Activated CD8-positive, alpha-beta memory T cell treated with anti-CD3 and anti-CD28 coated beads, Interleukin-2, amount 50 U/mL, for 4 hours (primary cell): ENCODE results near the gene SH3RF3.

Source experiments
- DNase-seq: peaks from one replicate; pipeline ENCODE4 v3.0.0-alpha.2; 2020

SH3RF3 gene

GRCh38 chr2:109320195-109320922, 191.4 kb downstream of the SH3RF3 start:
- no peak for DNase-seq

GRCh38 chr2:109321570-109321969, 192.6 kb downstream of the SH3RF3 start:
- DNase-seq, result no peak

GRCh38 chr2:109322111-109322510, 193.1 kb downstream of the SH3RF3 start:
- no peak for DNase-seq

DNA sequence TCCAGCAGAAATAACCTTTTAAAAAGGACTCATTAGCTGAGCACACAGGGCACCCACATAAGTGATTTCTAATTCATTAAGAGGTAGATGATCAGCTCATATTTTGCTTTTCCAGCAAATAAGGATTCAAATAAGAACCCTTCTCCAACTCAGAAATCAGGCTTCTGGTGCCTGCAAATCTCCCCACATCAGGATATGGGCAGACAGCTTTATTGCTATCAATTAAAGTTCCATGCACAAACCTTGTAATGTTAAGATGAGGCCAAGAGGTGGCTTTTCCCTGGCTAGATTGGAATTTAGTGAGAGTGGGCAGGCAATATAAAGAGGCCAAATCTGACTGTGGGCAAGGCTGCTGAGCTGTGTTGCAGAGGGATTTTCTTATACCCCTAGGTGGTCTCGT, 193.6 kb downstream of the SH3RF3 start:
- no peak for DNase-seq

DNA sequence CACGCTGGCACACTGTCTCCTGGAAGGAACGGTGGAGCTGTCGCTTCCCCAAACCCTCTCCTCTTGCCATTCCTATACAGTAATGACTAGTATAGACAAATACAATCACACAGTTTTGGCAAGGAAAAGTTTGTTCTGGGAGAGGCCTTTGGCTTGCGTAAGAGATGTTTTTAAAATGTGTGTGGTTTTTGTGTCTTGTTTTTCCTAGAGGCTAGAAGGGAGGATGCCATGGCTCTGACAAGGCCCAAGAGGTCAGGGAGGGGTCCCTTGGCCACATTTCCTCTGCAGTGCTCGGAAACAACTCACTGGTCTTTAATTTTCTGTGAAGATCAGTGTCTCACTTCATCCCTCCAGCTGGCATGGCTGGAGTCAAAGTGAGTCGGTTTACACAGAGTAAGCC, 195.9 kb downstream of the SH3RF3 start:
- no peak for DNase-seq

GRCh38 chr2:109325570-109325969, 196.6 kb downstream of the SH3RF3 start:
- no peak for DNase-seq

GRCh38 chr2:109326306-109326705, 197.3 kb downstream of the SH3RF3 start:
- DNase-seq, result no peak

DNA sequence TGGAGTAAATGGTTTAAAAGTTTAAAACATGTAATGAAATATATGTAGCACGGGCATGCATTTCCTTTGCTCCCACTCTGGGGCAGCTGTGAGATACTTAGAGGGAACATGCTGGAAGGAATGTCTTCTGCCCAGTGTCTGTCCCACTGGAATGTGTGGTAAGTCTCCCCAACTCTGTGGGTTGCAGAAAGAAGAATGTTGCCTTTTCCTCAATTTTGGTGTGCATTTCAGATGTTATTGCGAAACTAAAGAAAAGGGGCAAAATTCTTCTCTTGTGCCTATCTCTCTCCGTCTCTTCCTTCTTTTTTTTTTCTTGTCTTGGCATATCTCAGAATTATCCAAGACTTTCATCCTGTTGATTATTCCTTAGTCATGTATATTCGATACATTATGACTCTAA, 201.1 kb downstream of the SH3RF3 start:
- DNase-seq, result no peak

DNA sequence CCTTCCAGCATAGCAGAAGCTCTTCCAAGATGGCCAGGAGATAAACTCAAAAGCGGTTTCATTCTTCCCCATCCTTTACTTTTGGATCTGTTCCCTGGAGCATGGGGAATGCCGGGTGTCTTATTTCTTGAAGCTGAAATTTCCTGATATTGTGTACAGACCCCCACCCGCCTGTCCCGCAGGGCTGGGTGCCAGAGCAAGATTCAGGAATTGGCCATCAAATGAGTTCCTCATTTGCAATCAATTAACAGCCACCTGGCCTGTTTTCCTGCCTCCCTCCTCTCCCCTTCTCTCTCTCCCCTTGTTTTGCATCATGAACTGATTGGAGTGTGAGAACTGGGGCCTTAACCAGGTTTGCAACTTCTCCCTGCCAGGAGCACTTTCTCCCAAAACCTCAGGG, 202.1 kb downstream of the SH3RF3 start:
- no peak for DNase-seq

DNA sequence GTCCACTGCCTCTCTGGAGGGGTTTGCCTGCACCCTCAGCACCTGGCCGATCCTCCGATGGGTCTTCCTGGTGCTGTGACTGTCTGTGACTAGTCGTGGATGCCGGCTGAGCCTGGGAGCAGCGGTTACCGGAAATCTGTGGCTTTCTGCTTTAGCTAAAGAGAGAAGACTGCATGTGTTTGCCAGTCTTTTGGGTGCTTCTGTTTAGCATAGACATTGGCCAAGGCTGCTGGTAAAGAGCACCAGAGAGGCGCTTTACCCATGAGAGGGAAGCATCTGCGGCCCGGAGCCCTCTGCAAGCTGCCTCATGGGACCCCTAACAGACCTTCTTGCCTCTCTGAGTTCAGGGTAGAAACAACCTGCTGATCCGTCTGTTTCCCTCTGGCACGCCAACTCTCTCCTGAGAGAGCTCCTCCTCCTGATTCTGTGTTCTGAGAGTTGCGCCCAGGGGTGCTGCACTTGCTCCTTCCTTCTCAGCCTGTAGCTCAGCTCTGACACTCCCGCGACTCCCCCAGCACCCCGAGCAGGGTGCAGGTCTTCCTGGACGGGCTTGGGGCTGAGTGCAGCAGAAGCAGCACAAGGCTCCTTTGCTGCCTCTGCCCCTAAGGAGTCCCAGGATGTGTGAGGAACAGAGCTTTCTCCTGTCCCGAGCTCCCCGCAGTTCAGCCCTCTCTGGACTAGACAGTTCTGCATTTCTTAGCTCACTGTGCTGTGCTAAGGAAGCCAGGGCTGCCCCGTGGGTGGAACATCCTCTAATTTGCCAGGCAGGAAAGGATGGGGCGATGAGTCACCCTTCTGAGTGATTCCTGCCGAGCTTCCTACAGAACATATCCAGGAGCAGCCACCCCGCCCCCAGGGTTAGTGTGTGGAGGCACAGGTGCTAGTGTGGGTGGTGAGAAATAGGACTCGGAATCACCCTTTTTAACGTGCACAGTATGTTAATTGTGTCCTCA, 203.2 kb downstream of the SH3RF3 start:
- DNase-seq, result no peak

- DNase-seq, result no peak
These were observed 203.9 kb downstream of the SH3RF3 start for GRCh38 chr2:109332880-109333279.

DNA sequence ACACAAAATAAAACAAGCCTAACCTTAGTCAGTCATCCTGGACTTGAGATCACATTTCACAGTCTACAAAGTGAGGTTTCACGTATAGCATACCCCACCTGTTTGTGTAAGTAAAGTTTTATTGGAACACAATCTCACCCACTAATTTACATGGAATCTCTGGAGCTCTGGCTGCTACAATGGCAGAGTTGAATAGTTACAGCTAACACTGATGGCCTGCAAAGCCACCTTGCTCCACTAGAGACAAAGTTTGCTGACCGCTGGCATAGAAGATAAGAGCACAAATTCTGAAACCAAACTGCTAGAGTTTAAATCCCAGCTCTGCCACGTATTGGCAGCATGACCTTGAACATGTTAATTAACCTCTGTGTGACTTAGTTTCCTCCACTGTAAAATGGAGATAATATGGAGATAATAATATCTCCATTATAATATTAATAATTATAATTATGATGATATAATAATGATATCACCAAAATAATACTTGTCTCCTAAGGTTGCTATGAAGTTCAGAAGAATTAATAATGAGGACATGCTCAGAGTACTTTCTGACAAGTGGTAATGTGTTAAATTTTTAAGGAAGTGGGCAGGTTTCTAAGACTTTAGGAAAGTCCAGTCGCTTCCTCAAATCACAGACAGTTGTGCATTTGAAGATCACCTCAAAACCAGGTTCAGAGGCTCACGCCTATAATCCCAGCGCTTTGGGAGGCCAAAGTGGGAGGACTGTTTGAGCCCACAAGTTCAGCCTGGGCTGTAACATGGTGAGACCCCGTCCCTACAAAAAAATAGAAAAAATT, 204.6 kb downstream of the SH3RF3 start:
- no peak for DNase-seq

DNA sequence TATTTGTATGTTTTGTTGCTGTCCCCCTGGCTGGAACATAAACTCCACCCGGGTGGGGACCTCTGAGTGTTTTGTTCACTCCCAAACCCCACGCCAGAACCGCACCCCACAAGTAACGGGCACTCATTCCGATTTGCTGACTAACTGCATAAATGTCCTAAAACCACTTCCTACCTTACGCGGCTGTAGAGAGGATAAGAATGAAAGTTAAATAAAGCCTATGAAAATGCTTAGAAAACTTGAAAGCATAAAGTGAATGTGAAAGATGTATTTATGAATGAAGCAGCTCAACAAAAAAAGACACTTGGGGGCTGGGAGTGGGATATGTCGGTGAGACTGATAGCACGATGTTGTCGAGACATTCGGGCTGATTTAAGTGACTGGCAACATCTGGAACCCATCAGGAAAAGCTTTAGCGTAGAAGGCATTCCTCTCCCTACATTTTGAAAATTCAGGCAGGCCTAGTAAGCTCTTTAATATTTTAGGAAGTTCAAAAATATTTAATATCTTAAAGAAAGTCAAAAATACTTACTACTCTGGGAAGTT, 206.7 kb downstream of the SH3RF3 start:
- DNase-seq, result no peak

- no peak for DNase-seq
These were observed 207.3 kb downstream of the SH3RF3 start for GRCh38 chr2:109336296-109336695.

DNA sequence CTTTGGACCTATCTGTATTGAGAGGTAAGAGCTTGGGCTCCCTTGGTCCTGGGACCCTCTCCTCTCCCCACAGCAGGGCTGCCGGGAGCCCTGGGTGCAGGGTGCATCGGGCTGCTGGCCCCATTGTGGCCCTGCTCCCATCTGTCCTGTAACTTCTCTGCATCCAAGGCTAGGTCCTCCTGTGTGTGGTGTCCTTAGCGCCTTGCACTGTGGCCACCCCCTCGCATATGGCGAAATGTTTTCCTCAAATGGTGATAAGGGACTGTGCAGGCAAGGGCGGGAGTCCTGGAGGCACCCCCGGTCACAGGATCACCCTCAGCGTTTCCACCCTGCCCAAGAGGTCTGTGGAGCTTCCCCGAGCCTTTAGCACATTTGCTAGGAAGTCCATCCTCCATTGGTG, 208.2 kb downstream of the SH3RF3 start:
- DNase-seq, result no peak

DNA sequence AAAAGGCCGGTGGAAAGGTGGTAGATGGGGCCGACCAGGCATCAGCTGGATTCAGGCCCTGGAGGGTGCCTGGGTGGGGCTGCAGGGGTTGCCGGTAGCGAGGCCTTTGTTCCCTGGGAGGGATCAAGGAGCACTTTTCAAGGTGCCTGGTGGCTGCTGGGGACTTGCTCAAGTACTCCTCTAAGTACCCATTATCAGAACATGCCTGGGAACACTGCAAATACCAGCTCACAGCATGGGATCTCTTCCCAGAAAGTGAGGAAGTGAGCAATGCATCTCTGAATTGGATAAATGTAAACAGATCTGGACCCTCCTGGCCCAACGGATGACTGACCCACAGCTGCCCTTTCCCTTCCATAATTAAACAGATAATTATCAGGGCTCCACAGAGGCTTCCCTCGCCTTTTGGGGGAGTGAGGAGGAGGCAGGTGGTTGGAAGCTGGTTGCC, 210.5 kb downstream of the SH3RF3 start:
- DNase-seq, result no peak

DNA sequence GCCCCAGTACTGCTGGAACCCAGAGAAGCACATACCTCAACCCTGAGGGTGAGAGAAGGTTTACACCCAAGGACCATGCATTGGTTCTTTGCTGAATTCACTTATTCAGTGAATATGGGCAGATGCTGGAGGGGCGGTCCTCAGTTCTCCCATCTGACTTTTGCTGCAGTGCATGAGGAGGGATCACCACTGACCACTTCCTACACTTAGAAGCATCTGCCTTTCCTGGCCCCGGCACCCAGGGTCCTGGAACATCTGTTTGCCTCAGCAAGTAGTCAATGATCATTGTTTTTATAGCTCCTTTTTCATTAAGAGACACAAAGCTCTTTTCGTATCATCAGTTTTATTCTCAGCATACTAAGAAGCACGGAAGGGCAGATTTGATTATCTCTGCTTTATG, 211.4 kb downstream of the SH3RF3 start:
- DNase-seq, result no peak

DNA sequence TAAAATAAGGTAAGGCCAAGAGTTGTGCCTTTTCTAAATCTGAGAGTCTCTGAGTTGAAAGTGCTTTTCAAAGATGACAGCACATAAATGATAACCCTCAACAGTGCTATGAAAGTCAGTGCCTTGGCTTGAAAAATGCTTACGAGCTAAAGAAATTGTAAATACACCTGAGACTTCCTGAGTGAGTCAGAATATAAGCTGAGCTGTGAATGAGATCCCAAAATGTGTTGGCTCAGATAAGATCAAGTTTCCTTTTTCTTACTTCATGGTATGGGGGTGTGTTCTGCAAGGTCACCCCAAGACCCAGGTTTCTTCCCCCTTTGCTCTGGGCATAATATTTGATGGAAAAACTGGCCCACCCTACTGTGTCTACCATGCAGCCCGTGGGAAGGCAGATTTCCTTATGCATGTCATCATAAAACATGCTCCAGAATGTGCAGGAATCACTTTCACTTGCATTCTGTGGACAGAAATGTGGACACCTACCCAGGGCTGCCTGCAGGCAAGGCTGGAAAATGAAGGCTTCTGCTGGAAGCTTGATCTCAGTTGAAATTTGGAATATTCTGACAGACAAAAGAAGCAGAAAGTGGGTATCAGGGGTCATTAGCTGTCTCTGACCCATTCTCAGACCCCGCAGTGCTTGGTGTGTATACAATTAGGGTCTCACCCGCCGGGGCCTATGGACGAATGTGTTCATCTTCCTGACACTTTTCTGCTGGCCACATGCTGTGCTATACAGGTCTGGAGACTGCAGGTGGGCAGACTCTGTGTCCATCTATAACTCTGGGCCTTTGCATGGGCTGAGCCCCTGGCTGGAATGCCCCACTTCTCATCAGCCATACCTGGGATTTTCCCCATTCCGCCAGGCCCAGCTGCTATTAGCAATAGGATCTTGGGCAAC, 212.6 kb downstream of the SH3RF3 start:
- DNase-seq, result no peak

DNA sequence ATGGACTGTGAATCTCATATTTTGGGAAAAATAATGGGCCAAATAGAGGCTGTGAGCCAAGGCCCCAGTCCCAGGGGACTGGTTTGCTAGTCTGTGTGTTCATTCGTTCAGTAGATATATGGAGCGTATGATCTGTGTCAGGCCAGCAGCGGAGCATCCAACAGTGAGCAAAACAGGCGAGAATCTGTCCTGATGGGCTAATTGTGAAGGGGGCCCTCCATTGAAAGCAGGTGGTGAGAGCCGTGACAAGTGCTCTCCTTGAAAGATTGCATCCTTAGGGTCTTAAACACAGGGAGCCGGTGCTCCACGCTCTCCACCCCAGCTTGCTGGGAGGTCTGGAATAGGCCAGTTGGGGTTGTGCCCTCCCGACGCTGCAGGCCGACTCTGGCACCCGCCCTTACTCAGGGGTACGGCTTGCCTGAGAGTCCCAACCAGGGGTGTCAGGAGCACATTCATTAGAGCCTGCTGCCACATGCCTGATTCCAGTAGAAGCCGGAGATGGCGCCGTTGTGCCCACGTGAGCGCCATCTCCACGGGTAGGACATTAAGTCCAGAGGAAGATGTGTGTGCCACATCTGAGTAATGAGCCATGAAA, 213.3 kb downstream of the SH3RF3 start:
- no peak for DNase-seq

GRCh38 chr2:109342930-109343329, 213.9 kb downstream of the SH3RF3 start:
- no peak for DNase-seq

DNA sequence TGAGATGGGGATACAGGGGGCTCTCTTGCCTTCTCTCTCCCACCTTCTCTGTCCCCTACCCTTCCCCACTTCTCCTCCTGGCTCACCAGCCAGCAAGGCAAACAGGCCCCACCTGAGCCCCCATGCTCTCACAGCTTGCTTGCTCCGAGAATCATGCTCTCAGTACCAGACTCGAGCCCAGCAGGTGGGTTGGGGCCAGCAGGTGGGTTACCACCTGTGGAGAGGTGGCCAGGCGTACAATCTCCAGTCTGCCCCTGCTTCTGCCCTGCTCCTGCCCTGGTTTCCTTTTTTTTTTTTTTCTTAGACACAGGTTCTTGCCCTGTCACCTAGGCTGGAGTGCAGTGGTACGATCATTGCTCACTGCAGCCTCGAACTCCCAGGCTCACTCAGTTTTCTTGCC, 214.5 kb downstream of the SH3RF3 start:
- no peak for DNase-seq
